Tongue (tissue), 2 donors: ENCODE results near the gene PRR23B. TPM values are rescaled to one million over a fixed set of nuclear protein-coding genes. Genes with fewer than 3 reads are reported as not detected.

Source experiments
- DNase-seq: peaks from one replicate; pipeline ENCODE4 v3.0.0-alpha.2; 2015
- total RNA-seq: library from RNA; depleted of rRNA; stranded (reverse); fragments of >200 nt; gene quantifications from one replicate; pipeline ENCODE4 v1.2.3, GENCODE V29; 2014

Gene PRR23B
- total RNA-seq, 1 donor from 2014 or later: not detected

DNA sequence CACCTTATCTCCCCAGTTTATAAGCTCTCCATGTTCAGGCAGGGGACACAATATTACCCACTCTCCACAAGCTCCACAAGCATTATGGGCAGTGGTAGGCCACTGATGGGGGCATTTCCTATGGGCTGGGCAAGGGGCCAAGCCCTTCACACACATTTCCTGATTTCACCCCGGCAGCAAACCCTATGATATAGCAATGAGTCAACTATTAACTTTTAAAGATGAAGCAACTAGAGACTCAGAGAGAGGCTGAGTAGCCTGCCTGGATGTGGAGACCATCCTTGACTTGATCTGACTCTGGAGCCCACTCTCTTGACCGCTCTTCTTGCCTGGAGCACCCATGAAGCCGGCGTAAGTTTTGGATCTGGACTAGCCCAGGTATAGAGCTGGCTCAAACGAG lies 46.3 kb downstream of the PRR23B start:
- DNase-seq: no peak

DNA sequence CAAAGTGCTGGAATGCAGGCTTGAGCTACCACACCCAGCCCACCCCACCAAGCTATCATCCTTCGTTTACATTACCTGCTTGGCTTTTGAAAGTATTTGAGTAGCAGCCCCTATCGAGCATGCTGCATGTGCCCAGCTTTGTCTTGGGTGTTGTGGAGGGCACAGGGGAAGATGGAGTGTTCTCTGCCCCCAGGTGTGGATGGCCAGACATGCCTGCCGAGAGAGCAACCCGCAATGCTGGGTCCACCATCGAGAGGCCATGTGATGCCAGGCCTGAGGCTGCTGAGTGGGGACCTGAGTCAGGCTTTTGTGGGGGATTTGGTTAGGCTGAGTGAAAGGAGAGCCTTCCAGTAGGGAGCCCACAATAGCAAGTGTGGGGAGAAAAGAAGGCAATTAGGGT lies 47.8 kb downstream of the PRR23B start:
- no peak for DNase-seq

- no peak for DNase-seq
Measured at GRCh38 chr3:138971766-138972320, 48.9 kb downstream of the PRR23B start.

Other genes starting within 250 kb of the PRR23B start
- gene PIK3CB, start 186.0 kb downstream of the PRR23B start, total RNA-seq: 24.1 TPM
- gene FOXL2, start 73.8 kb downstream of the PRR23B start, total RNA-seq: 0.41 TPM
- gene FOXL2NB, start 73.7 kb downstream of the PRR23B start, total RNA-seq: not detected
- gene PRR23A, start 14.7 kb downstream of the PRR23B start, total RNA-seq: not detected
- not detected for gene PRR23C, start 24.0 kb upstream of the PRR23B start, total RNA-seq